ENCODE data around the gene MYL6.

The MYL6 gene

GRCh38 chr12:56127485-56127887 is 30.7 kb upstream of the MYL6 start:
- TF ChIP-seq, protein P1, sequence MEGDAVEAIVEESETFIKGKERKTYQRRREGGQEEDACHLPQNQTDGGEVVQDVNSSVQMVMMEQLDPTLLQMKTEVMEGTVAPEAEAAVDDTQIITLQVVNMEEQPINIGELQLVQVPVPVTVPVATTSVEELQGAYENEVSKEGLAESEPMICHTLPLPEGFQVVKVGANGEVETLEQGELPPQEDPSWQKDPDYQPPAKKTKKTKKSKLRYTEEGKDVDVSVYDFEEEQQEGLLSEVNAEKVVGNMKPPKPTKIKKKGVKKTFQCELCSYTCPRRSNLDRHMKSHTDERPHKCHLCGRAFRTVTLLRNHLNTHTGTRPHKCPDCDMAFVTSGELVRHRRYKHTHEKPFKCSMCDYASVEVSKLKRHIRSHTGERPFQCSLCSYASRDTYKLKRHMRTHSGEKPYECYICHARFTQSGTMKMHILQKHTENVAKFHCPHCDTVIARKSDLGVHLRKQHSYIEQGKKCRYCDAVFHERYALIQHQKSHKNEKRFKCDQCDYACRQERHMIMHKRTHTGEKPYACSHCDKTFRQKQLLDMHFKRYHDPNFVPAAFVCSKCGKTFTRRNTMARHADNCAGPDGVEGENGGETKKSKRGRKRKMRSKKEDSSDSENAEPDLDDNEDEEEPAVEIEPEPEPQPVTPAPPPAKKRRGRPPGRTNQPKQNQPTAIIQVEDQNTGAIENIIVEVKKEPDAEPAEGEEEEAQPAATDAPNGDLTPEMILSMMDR (conservative IDR thresholded peaks at IDR 0.05), result no peak
- TF ChIP-seq ZFX (IDR thresholded peaks at IDR 0.05), result no peak
- H3K27ac ChIP-seq, result peak overlapping the region; percentile 81

DNA sequence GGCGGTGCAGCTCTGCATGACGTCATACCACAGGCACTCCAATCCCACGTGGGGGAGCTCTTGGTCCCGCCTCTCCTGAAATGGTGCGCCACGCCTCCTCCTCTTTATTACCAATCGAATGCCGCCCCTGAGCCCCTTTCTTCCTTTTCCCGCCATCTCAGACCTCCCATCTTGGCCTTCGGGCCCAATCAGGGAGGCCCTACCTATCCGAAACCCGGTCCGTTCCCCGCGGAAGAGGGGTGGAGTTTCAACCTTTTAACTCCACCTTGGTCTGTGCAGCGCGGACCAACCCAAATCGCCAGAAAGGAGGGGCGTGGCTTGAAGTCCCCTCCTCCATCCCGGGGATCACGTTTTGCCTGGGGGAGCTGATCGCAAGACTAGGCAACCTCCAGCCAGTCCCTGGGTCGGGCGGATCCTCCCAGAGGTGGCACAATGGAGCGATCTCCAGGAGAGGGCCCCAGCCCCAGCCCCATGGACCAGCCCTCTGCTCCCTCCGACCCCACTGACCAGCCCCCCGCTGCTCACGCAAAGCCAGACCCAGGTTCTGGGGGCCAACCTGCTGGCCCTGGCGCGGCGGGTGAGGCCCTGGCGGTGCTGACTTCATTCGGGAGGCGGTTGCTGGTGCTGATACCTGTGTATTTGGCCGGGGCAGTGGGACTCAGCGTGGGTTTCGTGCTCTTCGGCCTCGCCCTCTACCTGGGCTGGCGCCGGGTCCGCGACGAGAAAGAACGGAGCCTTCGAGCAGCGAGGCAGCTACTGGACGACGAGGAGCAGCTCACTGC is 30.1 kb upstream of the MYL6 start, which contains the start of gene ESYT1:
Gene ESYT1, plus strand, starts transcription at position 380 of the 782 bp plus-strand sequence. Its CDS starts 53 bp downstream, at position 433.
- no peak; the same call in 1 of the 2 replicates for TF ChIP-seq ZFX (IDR thresholded peaks at IDR 0.05)
- TF ChIP-seq, protein P1 (conservative IDR thresholded peaks at IDR 0.05), result no peak
- H3K27ac ChIP-seq, result peak within 1 kb of the TSS; percentile 81

DNA sequence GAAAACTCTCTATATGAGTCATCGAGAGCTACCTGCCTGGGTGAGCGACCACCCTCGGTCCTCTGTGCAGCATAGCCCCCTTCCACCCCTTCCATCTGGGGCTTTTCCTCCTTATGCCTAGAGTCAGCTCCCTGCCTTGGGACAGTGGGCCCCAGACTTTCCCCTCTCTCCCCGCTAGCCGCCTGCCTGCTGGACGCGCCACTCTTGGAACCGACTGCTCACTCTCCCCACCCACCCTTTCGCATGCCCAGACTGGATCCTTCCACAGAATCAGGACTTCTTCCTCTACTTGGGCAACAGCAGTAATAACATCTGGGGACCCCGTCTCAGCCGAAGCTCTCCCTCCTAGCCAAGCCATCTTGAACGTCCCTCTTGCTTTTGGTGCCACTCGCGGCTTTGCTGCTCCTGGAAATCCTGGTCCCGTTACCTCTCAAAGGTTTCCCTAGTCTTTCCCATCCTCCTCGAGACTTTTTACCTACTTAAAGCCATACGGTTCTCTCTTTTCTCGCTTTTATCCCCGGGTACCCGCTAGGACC is 29.4 kb upstream of the MYL6 start:
- TF ChIP-seq, protein P1 (conservative IDR thresholded peaks at IDR 0.05), result no peak
- no peak for TF ChIP-seq ZFX (IDR thresholded peaks at IDR 0.05)
- peak overlapping the region; percentile 81 for H3K27ac ChIP-seq

DNA sequence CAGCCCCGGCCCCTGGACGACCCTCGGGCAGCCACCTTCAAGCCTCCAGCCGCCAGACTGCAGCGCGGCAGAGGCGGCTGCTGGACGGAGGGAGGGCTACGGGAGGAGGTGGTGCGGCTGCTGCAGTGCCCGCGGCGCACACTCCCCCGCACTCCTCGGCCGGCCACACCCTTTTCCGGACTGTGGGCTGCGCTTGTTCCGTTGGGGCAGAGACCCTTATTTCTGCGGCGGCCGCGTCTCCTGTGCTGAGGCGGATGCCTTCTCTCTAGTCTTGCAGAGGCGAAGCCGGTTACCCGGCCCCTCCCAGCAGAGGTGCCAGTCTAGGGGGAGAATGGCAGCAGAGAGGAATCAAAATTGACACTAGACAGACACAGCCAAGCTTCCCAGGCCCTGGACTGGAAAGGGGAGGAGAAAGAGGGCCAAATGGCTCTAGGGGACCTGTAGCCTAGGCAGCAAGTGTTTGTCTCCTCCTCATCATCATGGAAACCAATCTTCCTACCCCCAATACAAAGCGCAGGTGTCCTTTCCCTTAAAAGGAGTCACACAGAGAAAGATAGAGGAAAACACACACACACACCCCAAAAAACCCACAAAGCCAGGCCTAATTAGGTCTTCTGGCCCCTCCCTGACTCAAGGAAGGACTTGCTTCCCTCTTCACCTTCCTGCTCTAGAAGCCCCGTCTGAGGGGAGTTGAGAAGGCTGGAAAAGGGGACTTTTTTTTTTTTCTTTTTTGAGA is 28.8 kb upstream of the MYL6 start:
- peak overlapping the region; percentile 81 for H3K27ac ChIP-seq

GRCh38 chr12:56129942-56130495 is 28.1 kb upstream of the MYL6 start:
- H3K27ac ChIP-seq, result no peak overlapping the region

More for the DNA sequence above, 28.8 kb upstream of the MYL6 start:
- no peak for TF ChIP-seq ZFX (IDR thresholded peaks at IDR 0.05)
- TF ChIP-seq, protein P1 (conservative IDR thresholded peaks at IDR 0.05), result no peak

DNA sequence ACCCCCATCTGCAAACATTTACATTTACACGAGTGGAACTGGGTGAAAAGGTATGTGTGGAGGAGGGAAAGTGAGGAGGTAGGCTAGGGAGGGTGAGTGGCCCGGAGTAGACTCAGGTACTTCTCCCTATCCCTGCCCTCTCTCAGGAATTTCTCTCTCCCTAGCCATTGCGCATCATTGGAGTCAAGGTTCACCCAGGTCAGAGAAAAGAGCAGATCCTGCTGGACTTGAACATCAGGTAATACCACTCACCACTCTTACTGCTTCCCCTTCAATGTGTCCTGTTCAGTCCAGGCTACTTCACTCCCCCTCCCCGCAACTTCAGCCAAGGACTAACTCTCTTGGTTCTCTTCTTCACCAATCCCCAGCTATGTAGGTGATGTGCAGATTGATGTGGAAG is 27.3 kb upstream of the MYL6 start:
- no peak overlapping the region for H3K27ac ChIP-seq
- TF ChIP-seq, protein P1 (conservative IDR thresholded peaks at IDR 0.05), result no peak
- TF ChIP-seq ZFX (IDR thresholded peaks at IDR 0.05), result no peak

More at GRCh38 chr12:56129942-56130495, 28.1 kb upstream of the MYL6 start:
- TF ChIP-seq, protein P1 (conservative IDR thresholded peaks at IDR 0.05), result no peak
- TF ChIP-seq ZFX (IDR thresholded peaks at IDR 0.05), result no peak
